Parathyroid adenoma (tissue), 2 donors: ENCODE data around the gene MLLT3.

Experiments
- H2AFZ ChIP-seq: fragments of 300-600 bp; sonication (generic); one replicate; pipeline ENCODE4 v1.7.0; 2017; ENCODE audit warnings: antibody characterized with exemption, mild to moderate bottlenecking
- H3K27ac ChIP-seq: fragments of 300-600 bp; sonication (generic); one replicate; pipeline ENCODE4 v1.7.0; 2017
- H3K27me3 ChIP-seq: fragments of 300-600 bp; sonication (generic); one replicate; pipeline ENCODE4 v1.7.0; 2017; ENCODE audit warnings: low read length; ENCODE audit not compliant: control insufficient read depth, insufficient read depth
- H3K36me3 ChIP-seq: fragments of 300-600 bp; sonication (generic); one replicate; pipeline ENCODE4 v1.7.0; 2017; ENCODE audit warnings: low read length; ENCODE audit not compliant: control insufficient read depth, insufficient read depth
- H3K4me1 ChIP-seq: fragments of 300-600 bp; sonication (generic); one replicate; pipeline ENCODE4 v1.7.0; 2017; ENCODE audit warnings: control low read depth
- H3K4me2 ChIP-seq: fragments of 300-600 bp; sonication (generic); one replicate; pipeline ENCODE4 v1.7.0; 2017; ENCODE audit warnings: low read length
- H3K4me3 ChIP-seq: fragments of 300-600 bp; sonication (generic); one replicate; pipeline ENCODE4 v1.7.0; 2017; ENCODE audit warnings: low read depth, low read length
- H3K79me2 ChIP-seq: fragments of 300-600 bp; sonication (generic); one replicate; pipeline ENCODE4 v1.7.0; 2017; ENCODE audit warnings: control low read depth
- H3K9ac ChIP-seq: fragments of 300-600 bp; sonication (generic); one replicate; pipeline ENCODE4 v1.7.0; 2017; ENCODE audit warnings: mild to moderate bottlenecking
- H3K9me3 ChIP-seq: fragments of 300-600 bp; sonication (generic); one replicate; pipeline ENCODE4 v1.7.0; 2017; ENCODE audit warnings: low read length; ENCODE audit not compliant: control insufficient read depth
- CTCF ChIP-seq: fragments of 300-600 bp; sonication (generic); IDR thresholded peaks from one replicate; pipeline ENCODE4 v1.7.0; 2017; ENCODE audit warnings: antibody characterized with exemption, mild to moderate bottlenecking
- donor health status: primary hyperparathyroidism.

MLLT3 gene

GRCh38 chr9:20376042-20376441 is 246.3 kb downstream of the MLLT3 start:
- Histone ChIP-seq H3K9ac (no peak overlapping the region), H3K27ac (no peak overlapping the region)
- no peak for TF ChIP-seq CTCF

GRCh38 chr9:20373263-20373662 is 249.0 kb downstream of the MLLT3 start:
- no peak overlapping the region for H3K27ac ChIP-seq
- H3K9me3 ChIP-seq, result no peaks in the 10 kb centered on the region
- no peak overlapping the region for H3K4me2 ChIP-seq
- no peaks in the 10 kb centered on the region for H3K36me3 ChIP-seq
- H3K4me1 ChIP-seq, result no peaks in the 10 kb centered on the region
- H3K79me2 ChIP-seq, result no peaks in the 10 kb centered on the region
- no peaks in the 10 kb centered on the region for H3K27me3 ChIP-seq
- no peak overlapping the region for H3K4me3 ChIP-seq
- H3K9ac ChIP-seq, result no peak overlapping the region
- no peak for TF ChIP-seq CTCF
- no peak overlapping the region for H2AFZ ChIP-seq

More at GRCh38 chr9:20376042-20376441, 246.3 kb downstream of the MLLT3 start:
- Histone ChIP-seq H3K27me3 (no peaks in the 10 kb centered on the region), H3K4me2 (no peak overlapping the region), H3K9me3 (no peaks in the 10 kb centered on the region), H3K79me2 (no peaks in the 10 kb centered on the region), H3K4me3 (no peak overlapping the region), H2AFZ (no peak overlapping the region), H3K36me3 (no peaks in the 10 kb centered on the region), H3K4me1 (no peaks in the 10 kb centered on the region)

- H3K27me3 ChIP-seq, result no peaks in the 10 kb centered on the region
- H3K9ac ChIP-seq, result no peak overlapping the region
- no peaks in the 10 kb centered on the region for H3K79me2 ChIP-seq
- no peak overlapping the region for H3K4me3 ChIP-seq
- H3K36me3 ChIP-seq, result no peaks in the 10 kb centered on the region
- H3K4me1 ChIP-seq, result no peaks in the 10 kb centered on the region
- no peak overlapping the region for H3K27ac ChIP-seq
- H2AFZ ChIP-seq, result no peak overlapping the region
- TF ChIP-seq CTCF, result no peak
- H3K9me3 ChIP-seq, result no peaks in the 10 kb centered on the region
- H3K4me2 ChIP-seq, result no peak overlapping the region
These were observed 252.9 kb downstream of the MLLT3 start for GRCh38 chr9:20369391-20369790.

- no peak overlapping the region for H3K4me2 ChIP-seq
- H3K9me3 ChIP-seq, result no peaks in the 10 kb centered on the region
- no peak overlapping the region for H2AFZ ChIP-seq
- H3K79me2 ChIP-seq, result no peaks in the 10 kb centered on the region
- H3K27ac ChIP-seq, result no peak overlapping the region
- peaks cover 3% of the 10 kb centered on the region for H3K4me1 ChIP-seq
- H3K9ac ChIP-seq, result no peak overlapping the region
- H3K4me3 ChIP-seq, result no peak overlapping the region
- H3K27me3 ChIP-seq, result no peaks in the 10 kb centered on the region
- no peaks in the 10 kb centered on the region for H3K36me3 ChIP-seq
- TF ChIP-seq CTCF, result no peak
These were observed 254.4 kb downstream of the MLLT3 start for GRCh38 chr9:20367855-20368254.

GRCh38 chr9:20364959-20365358 is 257.3 kb downstream of the MLLT3 start:
- Histone ChIP-seq H3K27ac (no peak overlapping the region), H3K36me3 (no peaks in the 10 kb centered on the region), H3K27me3 (no peaks in the 10 kb centered on the region), H3K4me2 (no peak overlapping the region), H3K4me1 (peaks cover 3% of the 10 kb centered on the region), H3K79me2 (no peaks in the 10 kb centered on the region), H2AFZ (no peak overlapping the region), H3K9ac (no peak overlapping the region), H3K4me3 (no peak overlapping the region), H3K9me3 (no peaks in the 10 kb centered on the region)
- TF ChIP-seq CTCF, result no peak
